SU-DHL-6 (cell line): ENCODE results near the gene ADPRM.

ENCODE experiments used
- H2AFZ ChIP-seq: fragments of 200-600 bp; sonication (generic); 2 replicates; pipeline ENCODE4 v1.6.1; 2014; ENCODE audit warnings: low read depth, mild to moderate bottlenecking, moderate library complexity, mixed read lengths, antibody characterized with exemption, low read length; ENCODE audit not compliant: severe bottlenecking
- H3F3A ChIP-seq: fragments of 200-600 bp; shearing (Covaris generic); 2 replicates; pipeline ENCODE4 v1.6.0; 2016; ENCODE audit warnings: antibody characterized with exemption, mild to moderate bottlenecking; ENCODE audit not compliant: insufficient read depth
- H3K27ac ChIP-seq: fragments of 200-600 bp; sonication (generic); 2 replicates; pipeline ENCODE4 v1.5.1; 2016; ENCODE audit warnings: low read depth, mild to moderate bottlenecking, low read length, moderate library complexity, mixed read lengths
- H3K27me3 ChIP-seq: fragments of 200-600 bp; sonication (generic), shearing (Covaris generic); 2 replicates; pipeline ENCODE4 v1.6.0; 2014; ENCODE audit warnings: mild to moderate bottlenecking, low read length
- H3K36me3 ChIP-seq: fragments of 200-600 bp; sonication (generic); 2 replicates; pipeline ENCODE4 v1.6.1; 2014; ENCODE audit warnings: mild to moderate bottlenecking, low read length, mixed read lengths
- H3K4me2 ChIP-seq: fragments of 300-600, 200-600 bp; shearing (Covaris generic), sonication (generic); 2 replicates; pipeline ENCODE4 v1.6.0; 2014; ENCODE audit warnings: low read length, low read depth, mild to moderate bottlenecking; ENCODE audit not compliant: poor library complexity, severe bottlenecking
- H3K4me3 ChIP-seq: fragments of 200-600 bp; sonication (generic); 2 replicates; pipeline ENCODE4 v1.5.1; 2014; ENCODE audit warnings: antibody characterized with exemption, low read length, mild to moderate bottlenecking, mixed read lengths; ENCODE audit not compliant: insufficient read depth, poor library complexity, severe bottlenecking
- H3K79me2 ChIP-seq: fragments of 200-600 bp; sonication (generic); 2 replicates; pipeline ENCODE4 v1.6.1; 2014; ENCODE audit warnings: mild to moderate bottlenecking, low read length, moderate library complexity; ENCODE audit not compliant: insufficient read depth
- H3K9ac ChIP-seq: fragments of 200-600 bp; sonication (generic); 2 replicates; pipeline ENCODE4 v1.7.0; 2014; ENCODE audit warnings: mild to moderate bottlenecking, low read length
- H3K9me2 ChIP-seq: fragments of 200-600 bp; sonication (generic); replicated peaks from 2 replicates; pipeline ENCODE4 v1.6.1; 2014; ENCODE audit warnings: low read length; ENCODE audit not compliant: insufficient read depth
- H3K9me3 ChIP-seq: fragments of 200-600 bp; sonication (generic); 2 replicates; pipeline ENCODE4 v1.6.1; 2014; ENCODE audit warnings: low read length, mixed read lengths; ENCODE audit not compliant: insufficient read depth
- H4K20me1 ChIP-seq: fragments of 200-600 bp; sonication (generic); 2 replicates; pipeline ENCODE4 v1.6.1; 2014; ENCODE audit warnings: low read depth, mild to moderate bottlenecking, antibody characterized with exemption, low read length, moderate library complexity, mixed read lengths
- EZH2phosphoT487 ChIP-seq: fragments of 200-600 bp; sonication (generic), shearing (Covaris generic); conservative IDR thresholded peaks from 2 replicates; pipeline ENCODE4 v1.6.1; 2018; ENCODE audit warnings: mild to moderate bottlenecking, antibody characterized with exemption, low read length, moderate library complexity, mixed read lengths
- TF ChIP-seq, protein P1 (sequence below): fragments of 200-600 bp; sonication (generic); IDR thresholded peaks from one replicate; pipeline ENCODE4 v1.5.1; 2017; ENCODE audit warnings: antibody characterized with exemption, mild to moderate bottlenecking, low read length, moderate library complexity; ENCODE audit not compliant: insufficient read depth, poor library complexity, severe bottlenecking

Gene ADPRM

DNA sequence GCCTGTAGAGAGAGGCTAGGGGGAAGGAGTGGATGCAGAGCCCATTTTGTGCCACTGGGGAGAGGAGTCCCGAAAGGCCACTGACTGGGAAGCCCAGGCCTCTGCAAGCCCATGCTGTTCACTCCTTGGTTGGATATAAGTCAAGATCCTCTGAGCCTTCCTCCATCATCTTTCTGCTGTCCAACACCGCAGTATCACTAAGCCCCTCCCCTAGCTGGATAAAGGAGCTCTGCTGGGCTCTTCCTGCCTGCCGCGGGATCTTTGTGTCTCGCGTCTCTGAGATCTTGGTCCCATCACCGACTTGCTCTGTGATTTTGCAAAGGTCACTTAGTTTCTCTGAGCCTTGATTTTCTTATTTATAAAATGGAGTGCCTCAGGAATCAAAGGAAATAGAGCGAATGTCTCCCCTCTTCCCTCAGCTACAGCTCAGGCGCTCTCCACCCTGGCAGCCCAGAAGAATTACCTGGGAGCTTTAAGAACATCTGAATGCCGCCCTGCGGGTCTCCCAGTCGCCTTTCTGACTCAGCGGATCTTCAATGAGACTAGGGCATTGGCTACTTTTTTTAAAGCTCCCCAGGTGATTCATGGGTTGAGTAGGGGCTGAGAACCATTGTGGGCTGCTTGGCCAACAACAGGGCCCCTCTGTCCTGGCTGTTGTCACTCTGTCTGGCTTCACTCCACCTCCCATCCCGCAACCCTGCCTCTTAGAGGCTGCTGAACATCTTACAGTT is 57.6 kb downstream of the ADPRM start:
- no peak overlapping the region for H2AFZ ChIP-seq
- TF ChIP-seq, protein P1, sequence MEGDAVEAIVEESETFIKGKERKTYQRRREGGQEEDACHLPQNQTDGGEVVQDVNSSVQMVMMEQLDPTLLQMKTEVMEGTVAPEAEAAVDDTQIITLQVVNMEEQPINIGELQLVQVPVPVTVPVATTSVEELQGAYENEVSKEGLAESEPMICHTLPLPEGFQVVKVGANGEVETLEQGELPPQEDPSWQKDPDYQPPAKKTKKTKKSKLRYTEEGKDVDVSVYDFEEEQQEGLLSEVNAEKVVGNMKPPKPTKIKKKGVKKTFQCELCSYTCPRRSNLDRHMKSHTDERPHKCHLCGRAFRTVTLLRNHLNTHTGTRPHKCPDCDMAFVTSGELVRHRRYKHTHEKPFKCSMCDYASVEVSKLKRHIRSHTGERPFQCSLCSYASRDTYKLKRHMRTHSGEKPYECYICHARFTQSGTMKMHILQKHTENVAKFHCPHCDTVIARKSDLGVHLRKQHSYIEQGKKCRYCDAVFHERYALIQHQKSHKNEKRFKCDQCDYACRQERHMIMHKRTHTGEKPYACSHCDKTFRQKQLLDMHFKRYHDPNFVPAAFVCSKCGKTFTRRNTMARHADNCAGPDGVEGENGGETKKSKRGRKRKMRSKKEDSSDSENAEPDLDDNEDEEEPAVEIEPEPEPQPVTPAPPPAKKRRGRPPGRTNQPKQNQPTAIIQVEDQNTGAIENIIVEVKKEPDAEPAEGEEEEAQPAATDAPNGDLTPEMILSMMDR, result no peak
- no peak for TF ChIP-seq EZH2phosphoT487
- no peak overlapping the region for H3K9ac ChIP-seq
- H3F3A ChIP-seq, result no peaks in the 10 kb centered on the region
- no peaks in the 10 kb centered on the region for H3K27me3 ChIP-seq
- no peaks in the 10 kb centered on the region for H3K79me2 ChIP-seq
- no peaks in the 10 kb centered on the region for H3K9me2 ChIP-seq
- no peaks in the 10 kb centered on the region for H3K36me3 ChIP-seq
- no peaks in the 10 kb centered on the region for H3K9me3 ChIP-seq
- no peak overlapping the region for H3K27ac ChIP-seq
- no peak overlapping the region for H3K4me2 ChIP-seq
- H3K4me3 ChIP-seq, result no peak overlapping the region
- no peaks in the 10 kb centered on the region for H4K20me1 ChIP-seq

DNA sequence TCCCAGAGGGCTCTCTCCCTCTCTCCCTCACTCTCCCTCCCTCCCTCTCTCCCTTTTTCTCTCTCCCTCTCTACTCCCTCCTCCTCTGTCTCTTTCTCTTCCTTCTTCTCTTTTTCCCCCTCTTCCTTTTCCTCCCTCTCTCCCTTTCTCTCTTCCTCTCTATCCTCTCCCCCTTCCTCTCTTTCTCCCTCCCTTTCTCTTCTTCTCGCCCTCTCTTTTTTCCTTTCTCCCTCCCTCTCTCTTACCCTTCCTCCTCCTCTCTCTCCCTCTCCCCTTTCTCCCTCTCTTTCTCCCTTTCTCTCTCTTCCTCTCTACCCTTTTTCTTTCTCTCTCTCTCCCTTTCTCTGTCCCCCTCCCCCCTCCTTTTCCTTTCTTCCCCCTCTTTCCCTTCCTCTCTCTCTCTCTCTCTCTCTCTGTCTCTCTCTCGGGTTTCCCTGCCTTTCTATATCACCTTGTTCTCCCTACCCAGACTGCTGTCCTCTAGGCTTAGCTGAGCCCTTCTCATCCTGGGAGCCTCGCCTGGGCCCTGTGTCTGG is 58.3 kb downstream of the ADPRM start:
- H3F3A ChIP-seq, result no peaks in the 10 kb centered on the region
- H3K79me2 ChIP-seq, result no peaks in the 10 kb centered on the region
- no peak overlapping the region for H2AFZ ChIP-seq
- no peaks in the 10 kb centered on the region for H3K9me3 ChIP-seq
- no peak overlapping the region for H3K4me3 ChIP-seq
- H3K27ac ChIP-seq, result no peak overlapping the region
- no peaks in the 10 kb centered on the region for H3K27me3 ChIP-seq
- H3K36me3 ChIP-seq, result no peaks in the 10 kb centered on the region
- TF ChIP-seq EZH2phosphoT487, result no peak
- TF ChIP-seq, protein P1, result no peak
- no peaks in the 10 kb centered on the region for H3K9me2 ChIP-seq
- H3K4me2 ChIP-seq, result no peak overlapping the region
- H4K20me1 ChIP-seq, result no peaks in the 10 kb centered on the region
- no peak overlapping the region for H3K9ac ChIP-seq

DNA sequence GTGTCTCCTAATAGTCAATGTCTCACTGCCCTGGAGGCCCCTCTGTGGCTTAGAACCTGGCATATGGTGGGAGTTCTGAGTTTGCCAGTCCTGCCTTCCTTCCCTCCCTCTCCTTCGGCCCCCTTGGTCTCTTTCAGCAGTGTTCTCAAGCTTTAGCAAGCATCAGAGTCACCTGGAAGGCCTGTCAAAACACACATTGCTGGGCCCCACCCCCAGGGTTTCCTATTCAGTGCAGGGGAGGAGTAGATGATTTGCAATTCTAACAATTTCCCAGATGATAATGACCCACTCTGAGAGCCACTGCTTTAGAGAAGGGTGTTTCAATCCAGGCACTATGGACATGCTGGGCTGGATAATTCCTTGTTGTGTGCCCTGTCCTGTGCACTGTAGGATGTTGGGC is 58.8 kb downstream of the ADPRM start:
- no peak overlapping the region for H3K4me3 ChIP-seq
- no peak overlapping the region for H3K27ac ChIP-seq
- H3K9me3 ChIP-seq, result no peaks in the 10 kb centered on the region
- TF ChIP-seq EZH2phosphoT487, result no peak
- TF ChIP-seq, protein P1, result no peak
- H3K4me2 ChIP-seq, result no peak overlapping the region
- no peak overlapping the region for H3K9ac ChIP-seq
- no peaks in the 10 kb centered on the region for H3K9me2 ChIP-seq
- no peaks in the 10 kb centered on the region for H3F3A ChIP-seq
- no peaks in the 10 kb centered on the region for H3K79me2 ChIP-seq
- H3K36me3 ChIP-seq, result no peaks in the 10 kb centered on the region
- no peaks in the 10 kb centered on the region for H3K27me3 ChIP-seq
- H4K20me1 ChIP-seq, result no peaks in the 10 kb centered on the region
- no peak overlapping the region for H2AFZ ChIP-seq
